ENCODE results near the gene WWOX.
"Not testable (repeated sequence)": the region's sequence is repeated elsewhere in the genome, so short reads cannot be mapped to it uniquely, and the experiment has no call there.

Gene WWOX

GRCh38 chr16:79215289-79215688, 1115.8 kb downstream of the WWOX start:
- no peak for DNase-seq

GRCh38 chr16:79217375-79218011, 1118.0 kb downstream of the WWOX start:
- no peak for DNase-seq

DNA sequence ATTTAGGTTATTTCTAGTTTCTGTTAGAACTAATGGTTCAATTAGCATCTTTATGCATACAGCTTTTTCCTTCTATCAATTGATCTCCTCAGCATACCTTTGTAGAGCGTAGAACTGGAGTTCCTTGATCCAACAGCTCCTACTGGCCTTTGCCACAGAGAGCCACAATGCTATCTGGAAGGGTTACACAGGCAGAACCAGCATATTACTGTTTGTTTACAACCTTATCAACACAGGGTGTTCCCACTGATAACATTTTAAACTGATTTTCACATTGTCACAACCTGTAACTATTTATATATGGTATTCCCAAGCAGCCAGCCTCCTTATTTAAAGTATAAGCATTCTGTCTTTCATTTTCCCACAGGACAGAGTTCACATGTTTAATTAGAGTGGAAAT, 1118.9 kb downstream of the WWOX start:
- no peak for DNase-seq

- DNase-seq, result not testable (repeated sequence)
These were observed 1126.5 kb downstream of the WWOX start for GRCh38 chr16:79225994-79226393.

DNA sequence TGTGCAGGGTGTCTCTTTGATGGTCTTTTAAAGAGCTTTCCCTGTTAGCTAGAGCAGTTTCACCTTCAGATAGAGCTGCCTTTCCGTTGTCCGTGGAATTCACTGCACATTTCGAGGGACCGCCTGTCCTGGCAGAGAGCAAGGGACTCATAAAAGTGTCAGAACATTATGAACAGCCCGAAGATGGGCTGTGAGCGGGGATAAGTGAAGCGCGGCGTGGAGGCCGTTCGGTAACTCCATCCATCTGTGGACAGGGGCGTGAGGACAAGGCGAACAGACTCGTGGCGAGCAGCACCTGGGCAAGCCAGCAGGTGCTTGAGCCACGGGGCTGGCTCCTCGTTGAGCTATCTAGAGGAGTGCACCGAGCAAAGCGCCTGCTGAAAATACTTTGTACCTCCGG, 1129.9 kb downstream of the WWOX start:
- DNase-seq, result no peak

DNA sequence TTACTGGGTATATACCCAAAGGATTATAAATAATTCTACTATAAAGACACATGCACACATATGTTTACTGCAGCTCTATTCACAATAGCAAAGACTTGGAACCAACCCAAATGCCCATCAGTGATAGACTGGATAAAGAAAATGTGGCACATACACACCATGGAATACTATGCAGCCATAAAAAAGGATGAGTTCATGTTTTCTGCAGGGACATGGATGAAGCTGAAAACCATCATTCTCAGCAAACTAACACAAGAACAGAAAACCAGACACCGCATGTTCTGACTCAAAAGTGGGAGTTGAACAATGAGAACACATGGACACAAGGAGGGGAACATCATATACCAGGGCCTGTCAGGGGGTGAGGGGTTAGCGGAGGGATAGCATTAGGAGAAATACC, 1146.2 kb downstream of the WWOX start:
- not testable (repeated sequence) for DNase-seq

DNA sequence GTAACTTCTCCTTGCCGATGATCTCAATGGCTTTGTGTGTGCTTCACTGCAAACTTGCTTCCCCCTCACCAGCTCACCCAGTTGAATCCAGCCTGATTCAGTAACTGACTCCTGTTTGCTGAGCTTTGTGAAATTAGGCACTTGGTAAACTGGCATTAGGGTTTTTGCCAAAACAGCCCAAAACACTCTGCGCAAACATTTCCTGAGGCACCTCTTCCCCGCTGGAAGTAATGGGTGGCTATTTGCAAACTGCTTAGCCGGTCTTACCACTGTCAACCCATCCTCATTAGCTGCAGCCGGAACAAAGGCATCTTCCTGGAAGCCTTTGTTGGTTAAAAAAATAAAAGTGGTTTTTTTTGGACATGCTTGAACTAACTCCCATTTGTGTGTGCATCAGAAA, 1147.9 kb downstream of the WWOX start:
- DNase-seq, result no peak

- DNase-seq, result no peak
These were observed 1148.9 kb downstream of the WWOX start for GRCh38 chr16:79248351-79248750.

DNA sequence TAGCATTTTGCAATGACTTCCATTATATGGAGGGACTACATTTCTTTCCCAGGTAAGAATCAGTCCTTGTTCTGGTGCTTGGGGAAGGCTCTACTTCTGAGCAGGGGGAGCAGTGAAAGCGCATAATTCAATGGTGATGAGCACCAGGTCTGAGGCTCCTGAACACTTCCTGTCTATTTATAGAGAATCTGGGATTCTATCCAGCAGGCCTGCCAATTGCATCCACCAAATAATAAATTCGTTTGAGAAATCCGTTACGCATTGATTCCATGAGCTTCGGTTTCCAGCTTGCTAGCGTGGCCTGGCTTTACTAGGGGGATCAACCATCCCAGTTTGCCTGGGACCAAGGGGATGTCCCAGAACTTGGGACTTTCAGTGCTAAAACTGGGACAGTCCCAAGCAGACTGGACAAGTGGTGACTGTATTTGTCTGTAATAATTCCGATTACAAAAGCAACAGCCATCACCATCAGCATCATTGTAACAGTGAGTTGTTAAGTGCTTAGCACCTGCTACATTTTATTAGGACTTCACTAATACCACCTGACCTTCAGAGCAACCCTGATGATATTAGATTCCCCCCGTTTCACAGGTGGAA, 1151.1 kb downstream of the WWOX start:
- no peak for DNase-seq

- no peak for DNase-seq
These were observed 1153.7 kb downstream of the WWOX start for GRCh38 chr16:79253100-79253631.

GRCh38 chr16:79257953-79258490, 1158.6 kb downstream of the WWOX start:
- DNase-seq, result no peak

DNA sequence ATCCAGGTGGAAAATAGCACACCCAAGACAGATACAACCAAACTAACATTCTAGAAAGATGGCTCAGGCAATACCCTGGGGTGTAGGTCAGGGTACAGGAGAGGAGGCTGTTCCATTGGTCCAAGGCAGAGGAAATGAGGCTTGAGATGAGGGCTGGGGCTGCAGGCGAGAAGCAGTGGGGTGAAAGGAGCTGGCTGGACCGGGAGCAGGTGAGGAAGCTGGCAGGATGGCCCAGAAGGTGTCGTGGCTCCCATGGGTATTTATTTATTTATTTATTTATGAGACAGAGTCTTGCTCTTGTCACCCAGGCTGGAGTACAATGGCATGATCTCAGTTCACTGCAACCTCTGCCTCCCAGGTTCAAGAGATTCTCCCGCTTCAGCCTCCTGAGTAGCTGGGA, 1161.4 kb downstream of the WWOX start:
- DNase-seq, result not testable (repeated sequence)

- DNase-seq, result no peak
These were observed 1162.1 kb downstream of the WWOX start for GRCh38 chr16:79261481-79261940.

- DNase-seq, result no peak
These were observed 1162.6 kb downstream of the WWOX start for GRCh38 chr16:79261944-79262552.

Data from NCI-H526 treated with DMSO at 0.1 percent for 48 hours (cell line).